Kasumi-1 (cell line): ENCODE data around the gene CYB5R4.
"Not testable (repeated sequence)": the region's sequence is repeated elsewhere in the genome, so short reads cannot be mapped to it uniquely, and the experiment has no call there.

Source experiments
- DNase-seq, 2 experiments: peaks; one replicate each; lab custom pipeline; 2025; lab: John Stamatoyannopoulos, UW

CYB5R4 gene

GRCh38 chr6:83867043-83867442 lies 7.6 kb downstream of the CYB5R4 start:
- no peak for DNase-seq

- DNase-seq: peak in 1 of 2 experiments; percentile 6
Measured at GRCh38 chr6:83867527-83868161, 8.2 kb downstream of the CYB5R4 start.

- DNase-seq: no peak
Measured at GRCh38 chr6:83868639-83869038, 9.2 kb downstream of the CYB5R4 start.

- DNase-seq: no peak
Measured at GRCh38 chr6:83870649-83871048, 11.2 kb downstream of the CYB5R4 start.

- no peak for DNase-seq
Measured at GRCh38 chr6:83872386-83873118, 13.1 kb downstream of the CYB5R4 start.

- DNase-seq: peak; percentile 56 to 58
Measured at GRCh38 chr6:83873869-83874268, 14.4 kb downstream of the CYB5R4 start.

- DNase-seq: no peak
Measured at GRCh38 chr6:83875843-83876242, 16.4 kb downstream of the CYB5R4 start.

GRCh38 chr6:83878902-83879644 lies 19.6 kb downstream of the CYB5R4 start:
- no peak for DNase-seq

GRCh38 chr6:83879746-83880145 lies 20.3 kb downstream of the CYB5R4 start:
- no peak for DNase-seq

GRCh38 chr6:83883240-83883639 lies 23.8 kb downstream of the CYB5R4 start:
- no peak for DNase-seq

GRCh38 chr6:83884523-83884922 lies 25.0 kb downstream of the CYB5R4 start:
- DNase-seq: peak; percentile 71 to 77

- DNase-seq: no peak
Measured at GRCh38 chr6:83885984-83886383, 26.5 kb downstream of the CYB5R4 start.

- peak in 1 of 2 experiments; percentile 8 for DNase-seq
Measured at GRCh38 chr6:83889621-83890020, 30.1 kb downstream of the CYB5R4 start.

- no peak for DNase-seq
Measured at GRCh38 chr6:83890520-83890919, 31.0 kb downstream of the CYB5R4 start.

GRCh38 chr6:83891586-83891985 lies 32.1 kb downstream of the CYB5R4 start:
- DNase-seq: no peak

GRCh38 chr6:83893024-83893423 lies 33.5 kb downstream of the CYB5R4 start:
- no peak for DNase-seq

GRCh38 chr6:83897094-83897493 lies 37.6 kb downstream of the CYB5R4 start:
- not testable (repeated sequence) for DNase-seq

- DNase-seq: no peak
Measured at GRCh38 chr6:83901624-83902023, 42.1 kb downstream of the CYB5R4 start.

- DNase-seq: no peak
Measured at GRCh38 chr6:83904395-83904794, 44.9 kb downstream of the CYB5R4 start.

- no peak for DNase-seq
Measured at GRCh38 chr6:83905648-83906047, 46.2 kb downstream of the CYB5R4 start.

- not testable (repeated sequence) for DNase-seq
Measured at GRCh38 chr6:83907623-83908390, 48.3 kb downstream of the CYB5R4 start.

GRCh38 chr6:83908813-83909212 lies 49.3 kb downstream of the CYB5R4 start:
- DNase-seq: no peak
